ENCODE results near the gene NUMA1.

The NUMA1 gene, protein sequence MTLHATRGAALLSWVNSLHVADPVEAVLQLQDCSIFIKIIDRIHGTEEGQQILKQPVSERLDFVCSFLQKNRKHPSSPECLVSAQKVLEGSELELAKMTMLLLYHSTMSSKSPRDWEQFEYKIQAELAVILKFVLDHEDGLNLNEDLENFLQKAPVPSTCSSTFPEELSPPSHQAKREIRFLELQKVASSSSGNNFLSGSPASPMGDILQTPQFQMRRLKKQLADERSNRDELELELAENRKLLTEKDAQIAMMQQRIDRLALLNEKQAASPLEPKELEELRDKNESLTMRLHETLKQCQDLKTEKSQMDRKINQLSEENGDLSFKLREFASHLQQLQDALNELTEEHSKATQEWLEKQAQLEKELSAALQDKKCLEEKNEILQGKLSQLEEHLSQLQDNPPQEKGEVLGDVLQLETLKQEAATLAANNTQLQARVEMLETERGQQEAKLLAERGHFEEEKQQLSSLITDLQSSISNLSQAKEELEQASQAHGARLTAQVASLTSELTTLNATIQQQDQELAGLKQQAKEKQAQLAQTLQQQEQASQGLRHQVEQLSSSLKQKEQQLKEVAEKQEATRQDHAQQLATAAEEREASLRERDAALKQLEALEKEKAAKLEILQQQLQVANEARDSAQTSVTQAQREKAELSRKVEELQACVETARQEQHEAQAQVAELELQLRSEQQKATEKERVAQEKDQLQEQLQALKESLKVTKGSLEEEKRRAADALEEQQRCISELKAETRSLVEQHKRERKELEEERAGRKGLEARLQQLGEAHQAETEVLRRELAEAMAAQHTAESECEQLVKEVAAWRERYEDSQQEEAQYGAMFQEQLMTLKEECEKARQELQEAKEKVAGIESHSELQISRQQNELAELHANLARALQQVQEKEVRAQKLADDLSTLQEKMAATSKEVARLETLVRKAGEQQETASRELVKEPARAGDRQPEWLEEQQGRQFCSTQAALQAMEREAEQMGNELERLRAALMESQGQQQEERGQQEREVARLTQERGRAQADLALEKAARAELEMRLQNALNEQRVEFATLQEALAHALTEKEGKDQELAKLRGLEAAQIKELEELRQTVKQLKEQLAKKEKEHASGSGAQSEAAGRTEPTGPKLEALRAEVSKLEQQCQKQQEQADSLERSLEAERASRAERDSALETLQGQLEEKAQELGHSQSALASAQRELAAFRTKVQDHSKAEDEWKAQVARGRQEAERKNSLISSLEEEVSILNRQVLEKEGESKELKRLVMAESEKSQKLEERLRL (N-terminal part only)

DNA sequence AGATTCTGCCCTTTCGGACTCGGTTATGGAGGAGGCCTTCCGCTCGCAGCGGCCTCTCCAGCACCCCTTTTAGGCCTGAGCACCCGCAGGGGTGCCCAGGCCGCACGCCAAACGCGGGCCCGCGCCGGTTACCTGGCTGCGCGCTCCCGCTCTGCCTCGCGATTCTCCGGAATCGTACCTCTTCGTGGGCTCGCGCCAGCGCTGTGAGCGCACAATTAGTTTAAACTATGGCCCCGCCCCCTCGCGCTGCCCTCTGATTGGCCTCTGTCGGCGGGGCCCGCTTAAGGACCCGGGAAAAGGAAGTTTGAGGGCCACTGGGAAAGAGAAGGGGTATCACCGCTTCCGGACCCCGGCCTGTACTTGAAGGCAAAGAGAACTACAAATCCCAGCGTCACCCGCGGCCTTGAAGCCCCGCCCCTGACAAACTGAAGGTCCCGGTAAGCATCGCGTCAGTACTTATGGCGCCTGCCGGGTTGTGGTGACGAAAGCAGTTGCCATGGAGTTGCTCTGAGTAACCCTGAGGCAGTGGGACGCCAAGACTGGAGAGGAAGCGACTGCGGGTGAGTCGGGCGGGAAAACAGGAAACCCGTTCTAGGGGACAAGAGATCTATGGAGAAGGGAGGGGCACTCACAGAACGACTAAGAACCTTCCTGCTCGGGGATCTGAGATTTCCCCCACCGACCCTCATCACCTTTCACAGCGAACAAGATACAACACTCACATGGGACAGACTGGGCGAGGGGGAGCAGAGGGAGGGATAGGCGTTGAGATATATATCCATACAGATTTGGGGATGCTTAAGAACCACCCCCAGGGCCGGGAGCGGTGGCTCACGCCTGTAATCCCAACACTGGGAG lies at the start of gene NUMA1, which contains the start of gene LRRC51:
TSS of gene NUMA1 (minus strand) at position 217 of the 858 bp plus-strand sequence. CDS start 44,599 bp downstream, outside the sequence.
TSS of gene LRRC51 (plus strand) at position 525 of the 858 bp plus-strand sequence. CDS start 8,234 bp downstream, outside the sequence.
- DNase-seq: peak; percentile 100

DNA sequence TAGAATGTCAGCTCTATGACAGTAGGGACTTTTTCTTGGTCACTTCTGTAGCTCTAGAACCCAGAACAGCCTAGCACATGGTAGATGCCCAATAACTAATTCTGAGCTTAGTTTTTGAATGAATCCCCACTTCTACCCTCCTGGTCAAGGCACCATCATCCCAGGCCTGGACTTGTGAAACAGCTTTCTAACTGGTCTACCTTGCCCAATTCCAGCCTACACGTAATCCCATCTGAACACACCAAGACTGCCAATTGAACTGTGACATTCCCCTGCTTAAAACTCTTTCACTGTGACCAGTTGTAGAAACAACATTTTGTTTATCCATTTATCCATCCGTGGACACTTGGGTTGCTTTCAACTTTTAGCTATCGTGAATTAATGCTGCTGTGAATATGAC lies 49.0 kb upstream of the NUMA1 start:
- DNase-seq: no peak

DNA sequence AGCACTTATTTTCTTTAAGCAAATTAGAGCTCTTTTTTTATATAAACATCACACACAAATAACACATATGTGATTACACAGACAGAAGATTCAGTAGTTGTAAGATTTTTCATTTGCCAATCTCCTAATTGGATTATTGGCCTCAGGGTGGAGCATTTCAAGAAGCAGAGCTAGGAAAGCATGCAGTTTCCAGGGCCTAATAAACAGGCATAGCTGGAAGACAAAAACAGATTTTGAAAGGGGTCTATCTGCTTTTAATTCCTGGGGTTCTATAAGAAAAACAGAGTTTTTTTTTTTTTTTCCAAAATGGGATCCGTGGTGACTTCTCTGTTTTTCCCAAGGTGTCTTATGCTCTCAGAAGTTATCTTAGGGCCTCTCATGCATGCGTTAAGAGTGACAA lies 47.6 kb upstream of the NUMA1 start:
- DNase-seq: no peak

DNA sequence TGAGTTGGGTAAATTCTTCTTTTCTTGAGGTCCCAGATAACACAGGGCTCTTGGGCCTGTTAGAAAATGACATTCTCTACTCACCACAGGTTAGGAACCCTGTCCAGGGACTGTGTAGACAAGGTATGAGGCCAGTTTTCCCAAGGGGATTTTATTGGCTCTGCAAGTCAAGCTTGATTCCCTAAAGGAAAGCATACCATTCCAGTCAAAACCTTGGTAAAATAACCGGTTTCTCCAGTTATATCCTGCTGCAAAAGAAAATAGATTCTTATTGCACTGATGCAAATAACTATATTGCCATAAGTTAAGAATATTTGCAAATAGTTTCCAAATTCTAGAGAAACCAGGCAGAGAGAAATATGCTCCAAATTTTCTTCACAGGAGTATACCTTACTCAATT lies 45.6 kb upstream of the NUMA1 start:
- DNase-seq: no peak

DNA sequence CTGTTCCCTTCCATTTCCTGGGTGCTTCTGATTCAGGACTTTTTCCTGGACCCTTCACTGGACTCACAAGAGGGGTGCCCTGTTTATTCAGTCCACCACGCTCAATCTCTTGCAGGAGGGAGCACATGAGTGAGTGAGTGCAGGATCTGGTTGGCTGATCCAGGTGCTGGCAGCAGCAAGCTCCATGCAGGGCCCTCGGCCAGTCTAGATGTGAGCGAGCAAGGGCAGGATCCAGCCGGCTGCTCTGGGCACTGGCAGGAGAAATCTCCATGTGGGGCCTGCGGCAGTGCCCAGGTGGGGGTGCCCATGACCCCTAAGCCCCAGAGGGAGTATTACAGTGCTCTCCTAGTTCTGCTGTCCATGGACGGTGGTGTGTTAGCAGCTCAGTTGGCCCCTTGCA lies 43.7 kb upstream of the NUMA1 start:
- no peak for DNase-seq

DNA sequence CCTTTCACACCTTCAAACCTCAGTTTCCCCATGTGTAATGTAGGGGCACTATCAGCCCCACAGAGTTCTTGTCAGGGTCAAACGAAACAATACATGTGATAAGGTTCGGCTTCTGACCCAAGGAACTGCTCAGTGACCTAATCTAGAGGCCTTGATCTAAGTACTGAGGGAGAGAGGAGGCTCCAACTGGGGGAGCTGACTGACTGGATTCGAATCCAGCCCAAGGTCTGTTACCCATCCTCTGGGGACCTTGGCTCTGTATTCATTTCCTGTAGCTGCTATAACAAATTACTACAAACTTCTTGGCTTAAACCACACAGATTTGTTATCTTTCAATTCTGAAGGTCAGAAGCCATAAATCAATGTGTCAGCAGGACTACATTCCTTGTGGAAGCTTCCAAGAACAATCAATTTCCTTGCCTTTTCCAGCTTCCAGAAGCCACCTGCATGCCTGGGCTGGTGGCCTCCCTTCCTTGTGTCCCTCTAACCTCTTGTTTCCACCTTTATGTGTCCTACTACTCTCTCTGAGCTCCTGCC lies 42.8 kb upstream of the NUMA1 start:
- DNase-seq: no peak

DNA sequence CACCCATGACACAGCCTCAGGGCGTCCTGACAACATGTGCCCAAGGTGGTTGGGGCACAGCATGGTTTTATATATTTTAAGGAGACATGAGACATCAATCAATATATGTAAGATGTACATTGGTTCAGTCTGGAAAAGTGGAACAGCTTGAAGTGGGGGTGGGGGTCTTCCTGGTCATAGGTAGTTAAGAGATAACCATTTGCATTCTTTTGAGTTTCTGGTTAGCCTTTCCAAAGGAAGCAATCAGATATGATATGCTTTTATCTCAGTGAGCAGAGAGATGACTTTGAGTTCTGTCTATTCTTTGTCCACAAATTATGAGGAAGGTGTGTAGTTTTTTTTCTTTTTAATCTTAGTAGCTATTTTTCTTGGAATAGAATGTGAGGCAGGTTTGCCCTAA lies 42.3 kb upstream of the NUMA1 start:
- DNase-seq: no peak

DNA sequence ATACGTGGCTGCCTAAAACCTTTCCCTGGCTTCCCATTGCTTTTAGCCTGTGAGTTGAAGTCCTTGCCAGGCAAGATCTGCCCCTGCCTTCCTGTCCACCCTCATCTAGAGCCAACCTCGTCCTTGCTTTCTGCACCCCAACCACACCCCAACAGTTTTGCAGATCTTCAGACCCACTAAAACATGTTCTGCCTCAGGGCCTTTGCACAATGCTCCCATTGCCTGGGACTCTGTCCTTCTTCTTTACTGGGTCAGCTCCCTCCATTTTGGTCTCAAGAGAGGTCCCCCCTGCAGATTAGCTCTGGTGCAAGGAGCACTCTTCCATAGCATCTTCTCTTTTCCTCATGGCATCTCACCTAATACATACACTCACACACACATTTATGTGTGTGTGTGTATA lies 40.6 kb upstream of the NUMA1 start:
- no peak for DNase-seq

DNA sequence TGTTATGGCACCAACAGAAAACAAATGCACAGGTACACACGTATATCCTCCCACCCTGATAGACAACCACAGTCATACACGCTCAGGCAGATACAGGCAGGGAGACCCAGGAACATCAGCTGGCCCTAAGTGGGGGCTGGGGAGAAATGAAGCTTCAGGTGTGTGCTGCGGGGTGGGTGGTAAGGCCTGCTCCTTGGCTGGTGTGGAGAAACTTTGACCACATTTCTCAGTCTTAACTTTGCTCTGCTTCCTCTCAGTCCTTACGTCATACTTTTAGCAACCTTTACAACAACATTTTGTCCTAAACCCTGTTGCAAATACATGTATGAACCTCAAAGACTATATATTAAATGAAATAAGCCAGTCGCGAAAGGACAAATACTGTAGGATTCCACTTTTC lies 38.9 kb upstream of the NUMA1 start:
- no peak for DNase-seq

DNA sequence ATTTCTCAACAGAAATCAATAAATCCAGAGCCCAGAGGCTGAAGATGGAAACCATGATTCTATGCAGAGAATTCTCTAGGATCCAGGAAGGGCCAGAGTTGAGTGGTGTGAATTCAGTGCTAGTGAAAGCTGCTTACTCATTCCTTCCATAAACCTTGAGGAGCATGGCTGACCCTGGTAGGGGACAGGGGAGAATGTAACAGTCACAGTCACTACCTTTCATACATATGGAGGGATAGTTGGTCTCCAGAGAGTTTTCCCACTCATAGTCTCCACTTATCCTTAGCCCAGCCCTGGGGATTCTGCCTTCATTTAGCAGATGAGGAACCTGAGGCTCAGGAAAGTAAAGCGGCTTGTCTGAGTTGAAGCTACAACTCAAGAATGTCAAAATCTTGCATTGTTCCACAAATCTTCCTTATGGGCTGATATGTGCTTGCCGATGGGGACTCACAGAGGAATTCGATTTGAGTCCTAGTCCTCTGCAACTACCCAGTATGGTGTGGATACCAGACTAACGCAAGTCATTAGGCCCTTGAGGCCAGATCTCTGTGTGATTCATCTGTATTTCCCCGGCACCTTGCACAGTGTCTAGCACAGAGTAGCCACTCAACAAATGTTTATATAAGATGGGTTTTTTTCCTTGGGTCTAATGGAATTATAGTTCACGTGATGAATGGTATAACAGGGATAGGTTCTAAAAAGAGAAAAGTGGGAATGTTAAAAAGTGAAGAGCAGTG lies 35.8 kb upstream of the NUMA1 start:
- no peak for DNase-seq

DNA sequence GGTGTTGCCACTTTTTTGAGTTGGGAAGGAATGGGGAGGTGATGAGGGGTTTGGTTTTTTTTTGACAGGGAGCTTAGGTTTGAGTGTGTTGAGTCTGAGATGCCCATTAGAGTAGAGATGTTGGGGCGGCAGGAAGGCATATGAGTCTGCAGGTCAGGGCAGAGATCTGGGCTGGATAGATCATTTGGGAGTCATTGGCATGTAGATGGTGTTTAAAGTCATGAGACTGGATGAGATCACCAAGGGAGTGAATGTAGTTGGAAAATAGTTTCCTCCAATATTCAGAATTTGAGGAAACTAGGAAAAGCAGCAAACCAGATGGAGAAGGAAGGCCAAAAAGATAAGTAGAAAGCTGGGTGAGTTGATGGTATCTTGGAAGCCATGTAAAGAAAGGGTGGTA lies 34.2 kb upstream of the NUMA1 start:
- DNase-seq: no peak

DNA sequence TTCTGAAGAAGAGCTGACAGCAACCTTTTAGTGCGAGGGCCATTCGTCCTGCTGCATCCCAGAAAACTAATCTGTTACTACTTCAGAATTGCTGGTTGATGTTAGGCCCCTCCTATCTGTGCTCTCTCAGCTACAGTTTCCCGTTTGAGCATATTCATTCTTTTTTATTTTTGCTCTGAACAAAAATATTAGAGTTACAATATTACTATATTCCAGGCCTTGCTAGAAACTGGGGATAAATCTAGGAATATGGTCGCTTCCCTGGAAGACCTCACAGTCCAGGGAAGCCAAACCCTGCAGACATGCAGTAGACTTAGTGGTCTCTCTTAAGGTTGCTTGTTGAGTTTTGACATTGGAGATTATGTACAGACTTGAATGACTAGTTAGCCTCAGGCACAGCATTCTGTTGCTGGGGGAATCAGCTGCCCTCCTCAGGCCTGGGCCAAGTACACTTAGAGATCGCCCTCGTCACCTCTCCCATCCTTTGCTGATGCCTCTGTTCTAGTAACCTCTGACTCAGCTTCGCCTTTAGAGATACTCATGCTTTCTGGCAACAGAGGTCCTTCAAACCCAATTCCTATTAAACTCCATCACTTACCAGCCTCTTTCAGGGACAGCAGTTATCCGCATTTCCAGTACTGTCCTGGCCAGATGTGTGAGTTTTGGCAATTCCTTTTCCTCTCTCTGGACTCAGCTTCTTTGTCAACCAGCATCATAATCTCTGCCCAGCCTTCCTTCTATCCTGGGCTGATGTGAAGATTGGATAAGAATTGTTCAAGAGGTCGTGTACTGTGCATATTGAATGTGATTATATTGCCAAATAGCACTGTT lies 32.9 kb upstream of the NUMA1 start:
- DNase-seq: no peak

DNA sequence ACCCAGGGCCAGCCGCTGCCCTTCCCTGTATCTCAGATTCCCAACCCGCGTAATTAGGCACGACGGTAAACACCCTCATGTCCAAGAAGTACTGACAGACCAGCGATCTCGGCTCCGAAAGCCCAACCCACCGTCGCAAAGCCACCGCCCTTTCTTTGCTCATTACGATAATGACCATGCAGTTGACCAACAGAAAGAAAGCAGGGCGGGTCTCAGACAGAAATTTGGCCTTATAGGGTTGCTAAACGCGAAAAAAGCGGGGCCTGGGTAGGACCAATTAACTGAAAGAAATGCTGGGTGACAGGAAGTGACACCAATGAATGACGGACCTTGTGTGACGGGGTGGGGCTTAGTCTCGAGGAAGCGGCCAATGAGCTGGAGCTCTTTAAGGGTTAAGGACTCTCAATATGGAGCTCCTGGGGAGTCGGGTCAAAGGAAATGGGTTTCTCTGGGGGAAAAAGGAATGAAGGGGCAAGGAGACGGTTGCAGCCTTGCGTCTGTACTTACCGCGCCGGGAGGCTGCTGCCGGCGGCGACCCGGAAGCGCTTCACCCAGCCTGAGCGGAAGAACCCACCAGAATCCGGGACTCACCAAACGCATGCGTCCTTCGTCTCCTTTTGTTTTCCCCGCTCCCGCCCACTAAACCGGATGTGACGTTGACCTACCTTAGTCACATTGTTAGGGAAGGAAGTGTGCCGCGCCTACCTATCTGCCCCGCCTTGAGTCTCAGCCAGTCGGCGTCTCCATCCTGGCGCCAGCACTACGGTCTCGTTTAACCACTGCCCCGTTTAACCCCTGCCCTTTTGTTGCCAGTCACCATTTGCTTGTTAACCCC lies 32.0 kb upstream of the NUMA1 start, which contains the start of gene ANAPC15:
TSS of gene ANAPC15 (minus strand) at position 553 of the 835 bp plus-strand sequence. CDS start 1,419 bp downstream, outside the sequence.
- peak; percentile 99 for DNase-seq

DNA sequence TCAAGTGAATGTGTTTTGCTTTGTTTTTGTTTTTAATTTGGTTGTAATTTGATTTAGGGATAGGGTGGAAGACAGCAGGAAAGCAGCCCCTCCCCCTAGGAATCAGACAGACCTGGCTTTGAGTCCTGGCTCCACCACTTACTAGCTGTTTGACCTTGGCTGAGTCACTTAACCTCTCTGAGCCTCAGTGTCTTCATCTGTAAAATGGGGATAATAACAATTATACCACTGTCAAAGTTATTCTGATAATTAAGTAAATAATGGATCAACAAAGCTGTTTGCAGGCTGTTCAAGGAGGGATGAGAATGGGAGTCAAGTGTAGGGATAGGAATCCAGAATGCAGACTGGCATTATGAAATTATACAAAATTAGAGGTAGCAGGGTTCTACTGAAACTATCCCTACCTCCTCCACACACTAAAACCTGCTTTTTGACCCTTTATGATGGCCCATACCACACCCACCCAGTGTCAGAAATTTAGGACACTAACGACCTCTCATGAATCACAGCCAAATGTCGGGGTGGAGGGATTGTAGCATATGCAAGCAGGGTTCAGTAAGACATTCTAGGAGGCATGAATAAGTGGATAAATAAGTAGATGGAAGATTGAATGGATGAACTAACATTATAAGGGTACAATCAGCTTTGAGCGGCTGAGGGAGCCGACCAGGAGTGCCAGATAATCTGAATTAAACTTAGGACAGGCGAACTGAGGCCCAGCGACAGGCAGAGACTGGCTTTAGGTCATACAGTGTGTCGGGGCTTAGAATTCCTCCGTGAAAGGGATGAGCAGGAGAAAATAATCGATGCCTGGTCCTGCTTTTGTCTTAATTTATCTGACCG lies 31.2 kb upstream of the NUMA1 start:
- no peak for DNase-seq

DNA sequence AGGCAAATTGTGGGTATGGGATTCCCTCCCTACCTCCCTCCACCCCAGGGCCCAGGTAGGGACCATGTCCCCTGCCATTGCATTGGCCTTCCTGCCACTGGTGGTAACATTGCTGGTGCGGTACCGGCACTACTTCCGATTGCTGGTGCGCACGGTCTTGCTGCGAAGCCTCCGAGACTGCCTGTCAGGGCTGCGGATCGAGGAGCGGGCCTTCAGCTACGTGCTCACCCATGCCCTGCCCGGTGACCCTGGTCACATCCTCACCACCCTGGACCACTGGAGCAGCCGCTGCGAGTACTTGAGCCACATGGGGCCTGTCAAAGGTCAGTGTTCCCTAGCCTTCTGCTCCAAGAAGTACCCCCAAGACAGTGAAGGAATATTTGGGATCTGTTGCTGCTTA lies 25.5 kb upstream of the NUMA1 start, which contains the start of gene TOMT:
TSS of gene TOMT (plus strand) at position 37 of the 400 bp plus-strand sequence. CDS start at position 65, 28 bp downstream.
- no peak for DNase-seq

DNA sequence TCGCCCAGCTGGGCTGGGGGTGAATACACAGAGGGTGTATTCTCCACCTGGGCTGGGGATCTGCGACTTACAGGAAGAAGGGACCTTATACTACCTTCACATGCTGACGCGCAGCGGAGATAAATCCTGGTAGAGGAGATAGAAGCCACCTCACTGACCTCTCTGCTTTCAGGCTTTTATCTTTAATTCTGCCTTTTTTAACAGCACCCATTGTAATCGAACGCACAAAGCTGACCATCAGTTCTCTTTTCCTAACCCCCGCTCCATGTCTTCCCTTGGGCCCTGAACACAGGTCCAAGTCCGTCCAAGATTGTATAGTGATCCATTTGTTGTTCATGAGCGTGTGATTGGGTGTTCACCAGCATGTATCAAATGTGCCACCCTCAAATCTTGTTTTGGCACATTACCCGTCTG lies 23.4 kb upstream of the NUMA1 start:
- no peak for DNase-seq

DNA sequence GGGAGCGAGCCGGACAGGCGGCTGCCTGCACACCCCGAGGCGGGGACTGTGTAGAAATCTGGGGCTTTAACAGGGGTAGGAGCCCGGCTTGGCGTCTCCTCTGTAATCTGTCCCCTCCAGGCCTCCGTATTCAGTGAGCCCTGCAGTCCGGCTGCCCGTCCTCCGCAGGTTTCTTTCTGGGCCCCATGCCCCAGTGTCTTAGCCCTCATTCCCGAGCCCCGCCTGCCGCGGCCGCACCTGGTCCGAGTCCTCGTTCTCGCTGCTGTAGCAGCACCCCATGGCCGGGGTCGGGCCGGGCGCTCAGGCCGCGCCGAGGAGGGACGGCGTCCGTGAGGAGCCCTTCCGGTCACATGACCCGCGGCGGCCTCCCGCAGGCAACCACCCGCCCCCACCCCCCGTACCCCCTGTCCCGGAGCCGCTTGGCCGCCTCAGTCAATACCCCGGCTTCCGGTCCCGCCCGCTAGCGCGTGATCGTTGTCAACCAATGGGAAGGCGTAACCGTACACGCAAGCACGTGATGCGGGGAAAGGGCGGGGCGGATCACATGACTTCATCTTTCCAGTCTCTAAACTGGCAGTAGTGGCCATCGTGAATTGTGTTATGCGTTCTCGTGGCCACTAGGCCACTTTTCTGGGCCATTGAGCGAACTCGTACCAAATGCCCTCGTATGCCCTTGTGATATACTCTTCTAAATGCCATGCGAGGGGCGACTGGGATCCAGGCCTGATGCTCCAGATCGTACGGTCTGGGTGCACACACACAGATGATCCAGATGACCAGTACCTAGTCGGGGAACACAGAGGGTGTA lies 22.8 kb upstream of the NUMA1 start, which contains the start of gene LAMTOR1:
TSS of gene LAMTOR1 (minus strand) at position 352 of the 808 bp plus-strand sequence. CDS start at position 279, 73 bp downstream.
- peak; percentile 99 for DNase-seq

All from NCI-H1105 (cell line).